Fibroblast of lung (primary cell): ENCODE data around the gene NDUFAF7.

Source experiments
- EZH2 ChIP-seq: IDR thresholded peaks from 2 replicates; pipeline ENCODE4 v1.5.1; 2012; ENCODE audit warnings: low read length, control low read depth, mild to moderate bottlenecking; ENCODE audit errors: missing control alignments
- TF ChIP-seq, protein P1 (sequence below), 2 donors: IDR thresholded peaks in 1 of 2; conservative IDR thresholded peaks in 1 of 2; 1 replicate in 1 of 2; 2 replicates in 1 of 2; pipeline ENCODE4 v1.5.1; 2011 to 2012; ENCODE audit warnings: low read length in 2 of 2, control low read depth in 1 of 2, inconsistent platforms in 1 of 2, low read depth in 1 of 2, mild to moderate bottlenecking in 1 of 2

DNA sequence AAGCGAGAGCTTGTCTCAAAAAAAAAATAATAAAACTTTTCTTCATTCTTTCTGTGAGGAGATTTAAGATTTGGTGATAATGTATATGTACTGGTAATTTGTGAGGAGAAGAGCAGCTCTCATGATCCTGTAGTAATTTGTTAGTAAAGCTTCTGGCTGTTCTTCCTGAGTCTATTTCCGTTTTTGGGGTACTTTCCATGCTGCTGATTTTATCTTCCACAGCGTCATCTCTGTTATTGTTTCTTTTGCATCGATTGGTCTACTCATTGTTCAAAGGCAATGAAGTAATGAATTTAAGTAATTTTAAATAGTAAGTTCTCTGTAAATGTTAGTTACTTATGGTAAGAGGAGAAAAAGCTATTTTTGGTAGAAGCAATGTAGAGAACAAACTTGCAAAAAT is 12.0 kb downstream of the NDUFAF7 start:
- TF ChIP-seq, protein P1, sequence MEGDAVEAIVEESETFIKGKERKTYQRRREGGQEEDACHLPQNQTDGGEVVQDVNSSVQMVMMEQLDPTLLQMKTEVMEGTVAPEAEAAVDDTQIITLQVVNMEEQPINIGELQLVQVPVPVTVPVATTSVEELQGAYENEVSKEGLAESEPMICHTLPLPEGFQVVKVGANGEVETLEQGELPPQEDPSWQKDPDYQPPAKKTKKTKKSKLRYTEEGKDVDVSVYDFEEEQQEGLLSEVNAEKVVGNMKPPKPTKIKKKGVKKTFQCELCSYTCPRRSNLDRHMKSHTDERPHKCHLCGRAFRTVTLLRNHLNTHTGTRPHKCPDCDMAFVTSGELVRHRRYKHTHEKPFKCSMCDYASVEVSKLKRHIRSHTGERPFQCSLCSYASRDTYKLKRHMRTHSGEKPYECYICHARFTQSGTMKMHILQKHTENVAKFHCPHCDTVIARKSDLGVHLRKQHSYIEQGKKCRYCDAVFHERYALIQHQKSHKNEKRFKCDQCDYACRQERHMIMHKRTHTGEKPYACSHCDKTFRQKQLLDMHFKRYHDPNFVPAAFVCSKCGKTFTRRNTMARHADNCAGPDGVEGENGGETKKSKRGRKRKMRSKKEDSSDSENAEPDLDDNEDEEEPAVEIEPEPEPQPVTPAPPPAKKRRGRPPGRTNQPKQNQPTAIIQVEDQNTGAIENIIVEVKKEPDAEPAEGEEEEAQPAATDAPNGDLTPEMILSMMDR (conservative IDR thresholded peaks at IDR 0.05 in 1 of 2, IDR thresholded peaks at IDR 0.05 in 1 of 2; ENCODE audit: low read depth in 1 of 2, low read length in 2 of 2): no peak
- TF ChIP-seq EZH2: no peak
